SK-N-SH (cell line): ENCODE results near the gene RGS7.

ENCODE experiments used
- EZH2phosphoT487 ChIP-seq: fragments of 200-600 bp; sonication (generic); IDR thresholded peaks from 2 replicates; pipeline ENCODE4 v1.6.1; 2017; ENCODE audit warnings: low read depth, mixed run types, mild to moderate bottlenecking, antibody characterized with exemption, moderate library complexity, borderline replicate concordance
- GABPA ChIP-seq: IDR thresholded peaks from 2 replicates; pipeline ENCODE4 v1.4.0; 2012; ENCODE audit warnings: low read depth, mild to moderate bottlenecking
- MXI1 ChIP-seq: IDR thresholded peaks from 2 replicates; pipeline ENCODE4 v1.6.1; 2012; ENCODE audit warnings: mild to moderate bottlenecking, low read depth, low read length, improper control_type of control experiment
- RAD21 ChIP-seq: IDR thresholded peaks from 2 replicates; pipeline ENCODE4 v1.6.1; 2012; ENCODE audit warnings: mild to moderate bottlenecking, low read length
- RCOR1 ChIP-seq: fragments of 150-350 bp; IDR thresholded peaks from 2 replicates; pipeline ENCODE4 v1.6.1; 2017; ENCODE audit warnings: antibody characterized with exemption, low read length
- SMC3 ChIP-seq: IDR thresholded peaks from 2 replicates; pipeline ENCODE4 v1.6.1; 2012; ENCODE audit warnings: low read depth, low read length, improper control_type of control experiment
- TAF1 ChIP-seq: IDR thresholded peaks from 2 replicates; pipeline ENCODE4 v1.6.1; 2012; ENCODE audit warnings: low read depth, mild to moderate bottlenecking, low read length, moderate library complexity, borderline replicate concordance
- TEAD4 ChIP-seq: IDR thresholded peaks from 2 replicates; pipeline ENCODE4 v1.4.0; 2012; ENCODE audit warnings: mild to moderate bottlenecking, borderline replicate concordance; ENCODE audit not compliant: insufficient read depth
- YY1 ChIP-seq: IDR thresholded peaks from 2 replicates; pipeline ENCODE4 v1.4.0; 2012; ENCODE audit warnings: low read depth, mild to moderate bottlenecking
- TF ChIP-seq, protein P1 (sequence below): fragments of 200-600 bp; sonication (generic); IDR thresholded peaks from 2 replicates; pipeline ENCODE4 v1.6.1; 2017; ENCODE audit warnings: antibody characterized with exemption, mild to moderate bottlenecking, moderate library complexity
- TF ChIP-seq, protein P2 (sequence below): IDR thresholded peaks from 2 replicates; pipeline ENCODE4 v1.4.0; 2012; ENCODE audit warnings: low read depth
- TF ChIP-seq, protein P3 (sequence below): IDR thresholded peaks from 2 replicates; pipeline ENCODE4 v1.4.0; 2012; ENCODE audit warnings: low read depth, borderline replicate concordance

DNA sequence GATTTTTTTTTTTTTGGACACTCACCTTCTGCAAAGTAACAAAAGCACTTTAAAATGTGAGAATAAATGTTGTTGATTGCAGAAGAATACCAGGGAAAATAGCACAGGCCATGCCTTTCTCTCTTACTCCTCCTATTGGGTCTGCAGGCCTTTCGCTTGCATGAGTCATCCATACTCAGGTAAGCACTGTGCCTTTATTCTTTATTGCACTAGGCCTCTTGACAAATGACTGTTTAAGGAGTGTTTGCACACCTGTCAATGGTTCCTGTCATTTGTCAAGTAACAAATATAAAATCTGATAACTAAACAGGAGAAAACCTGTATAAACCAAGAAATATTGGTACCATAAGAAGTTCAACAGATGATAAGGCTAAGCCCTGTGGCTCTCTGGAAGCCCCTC lies 106.5 kb downstream of the RGS7 start:
- TF ChIP-seq GABPA: no peak
- TF ChIP-seq MXI1: no peak
- TF ChIP-seq TAF1: no peak
- TF ChIP-seq, protein P1, sequence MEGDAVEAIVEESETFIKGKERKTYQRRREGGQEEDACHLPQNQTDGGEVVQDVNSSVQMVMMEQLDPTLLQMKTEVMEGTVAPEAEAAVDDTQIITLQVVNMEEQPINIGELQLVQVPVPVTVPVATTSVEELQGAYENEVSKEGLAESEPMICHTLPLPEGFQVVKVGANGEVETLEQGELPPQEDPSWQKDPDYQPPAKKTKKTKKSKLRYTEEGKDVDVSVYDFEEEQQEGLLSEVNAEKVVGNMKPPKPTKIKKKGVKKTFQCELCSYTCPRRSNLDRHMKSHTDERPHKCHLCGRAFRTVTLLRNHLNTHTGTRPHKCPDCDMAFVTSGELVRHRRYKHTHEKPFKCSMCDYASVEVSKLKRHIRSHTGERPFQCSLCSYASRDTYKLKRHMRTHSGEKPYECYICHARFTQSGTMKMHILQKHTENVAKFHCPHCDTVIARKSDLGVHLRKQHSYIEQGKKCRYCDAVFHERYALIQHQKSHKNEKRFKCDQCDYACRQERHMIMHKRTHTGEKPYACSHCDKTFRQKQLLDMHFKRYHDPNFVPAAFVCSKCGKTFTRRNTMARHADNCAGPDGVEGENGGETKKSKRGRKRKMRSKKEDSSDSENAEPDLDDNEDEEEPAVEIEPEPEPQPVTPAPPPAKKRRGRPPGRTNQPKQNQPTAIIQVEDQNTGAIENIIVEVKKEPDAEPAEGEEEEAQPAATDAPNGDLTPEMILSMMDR: no peak
- TF ChIP-seq RAD21: no peak
- TF ChIP-seq RCOR1: no peak
- TF ChIP-seq, protein P2, sequence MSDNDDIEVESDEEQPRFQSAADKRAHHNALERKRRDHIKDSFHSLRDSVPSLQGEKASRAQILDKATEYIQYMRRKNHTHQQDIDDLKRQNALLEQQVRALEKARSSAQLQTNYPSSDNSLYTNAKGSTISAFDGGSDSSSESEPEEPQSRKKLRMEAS: no peak
- TF ChIP-seq, protein P3, sequence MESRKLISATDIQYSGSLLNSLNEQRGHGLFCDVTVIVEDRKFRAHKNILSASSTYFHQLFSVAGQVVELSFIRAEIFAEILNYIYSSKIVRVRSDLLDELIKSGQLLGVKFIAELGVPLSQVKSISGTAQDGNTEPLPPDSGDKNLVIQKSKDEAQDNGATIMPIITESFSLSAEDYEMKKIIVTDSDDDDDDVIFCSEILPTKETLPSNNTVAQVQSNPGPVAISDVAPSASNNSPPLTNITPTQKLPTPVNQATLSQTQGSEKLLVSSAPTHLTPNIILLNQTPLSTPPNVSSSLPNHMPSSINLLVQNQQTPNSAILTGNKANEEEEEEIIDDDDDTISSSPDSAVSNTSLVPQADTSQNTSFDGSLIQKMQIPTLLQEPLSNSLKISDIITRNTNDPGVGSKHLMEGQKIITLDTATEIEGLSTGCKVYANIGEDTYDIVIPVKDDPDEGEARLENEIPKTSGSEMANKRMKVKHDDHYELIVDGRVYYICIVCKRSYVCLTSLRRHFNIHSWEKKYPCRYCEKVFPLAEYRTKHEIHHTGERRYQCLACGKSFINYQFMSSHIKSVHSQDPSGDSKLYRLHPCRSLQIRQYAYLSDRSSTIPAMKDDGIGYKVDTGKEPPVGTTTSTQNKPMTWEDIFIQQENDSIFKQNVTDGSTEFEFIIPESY: no peak
- TF ChIP-seq SMC3: no peak
- no peak for TF ChIP-seq YY1
- TF ChIP-seq TEAD4: no peak
- TF ChIP-seq EZH2phosphoT487: no peak
